ENCODE data around the gene WDR7.

The WDR7 gene

DNA sequence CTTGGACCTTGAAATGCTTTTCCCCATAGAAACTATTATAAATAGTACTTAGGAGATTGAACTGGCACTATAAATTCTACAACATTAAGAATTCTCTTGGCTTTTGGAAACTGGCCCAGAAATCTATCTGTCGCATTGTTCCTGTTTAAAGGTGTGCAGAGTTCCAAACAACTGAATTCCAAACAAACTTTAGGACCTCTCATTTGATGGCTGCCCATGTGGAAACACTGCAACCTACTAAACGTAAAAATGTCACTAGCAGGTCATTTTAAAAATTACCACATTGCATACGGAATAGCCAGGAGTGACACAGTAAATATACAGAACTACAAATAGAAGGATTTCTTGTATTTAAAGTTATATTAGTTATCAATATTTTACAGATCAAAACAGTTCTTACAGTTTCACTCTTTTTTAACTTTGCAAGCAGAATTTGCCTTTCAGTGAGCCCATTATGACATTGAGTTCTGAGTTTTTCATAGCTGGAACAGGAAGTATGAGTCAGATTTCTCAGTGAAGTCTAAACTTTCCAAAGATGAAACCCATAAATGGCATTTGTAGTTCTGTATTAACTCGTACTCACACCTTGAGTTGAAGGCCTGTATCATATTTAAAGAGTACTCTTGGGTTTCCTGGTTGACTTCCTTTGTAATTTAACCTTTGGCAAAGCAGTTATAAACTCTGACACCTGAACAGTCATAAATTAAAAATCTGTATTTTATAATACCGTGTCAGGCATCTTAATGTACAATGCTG, 353.4 kb downstream of the WDR7 start:
- peak; percentile 84 for DNase-seq

DNA sequence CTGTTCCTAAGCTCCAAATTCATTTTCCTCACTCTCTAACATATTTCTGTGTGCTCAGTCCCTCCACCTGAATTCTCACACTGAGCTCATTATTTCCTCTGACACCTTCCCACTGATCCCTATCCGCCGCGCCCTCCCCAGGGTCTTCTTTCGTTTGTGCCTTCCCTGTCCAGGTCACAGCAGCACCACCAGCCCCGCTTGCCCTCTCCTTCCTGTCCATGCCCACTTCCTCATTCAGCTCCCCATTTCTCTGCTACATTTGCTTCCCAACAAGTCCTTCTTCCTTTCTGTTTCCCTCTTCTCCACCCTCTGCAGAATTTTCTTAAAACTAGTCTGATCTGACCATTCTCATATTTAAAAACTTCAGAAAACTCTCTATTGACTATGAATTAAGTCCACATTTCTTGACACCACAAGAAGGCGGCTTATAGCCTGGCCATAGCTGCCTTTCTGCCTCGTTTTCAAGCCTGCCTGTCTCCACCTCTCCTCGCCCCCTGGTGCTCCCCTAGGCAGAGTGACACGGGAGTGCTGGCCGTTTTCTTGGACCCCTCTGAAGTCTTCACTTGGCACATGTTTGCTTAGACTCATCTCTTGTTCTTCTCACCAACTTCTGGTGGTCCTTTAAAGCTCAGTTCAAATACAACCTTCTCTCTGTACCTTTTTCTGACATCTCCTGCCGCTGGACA, 357.0 kb downstream of the WDR7 start:
- no peak for DNase-seq

DNA sequence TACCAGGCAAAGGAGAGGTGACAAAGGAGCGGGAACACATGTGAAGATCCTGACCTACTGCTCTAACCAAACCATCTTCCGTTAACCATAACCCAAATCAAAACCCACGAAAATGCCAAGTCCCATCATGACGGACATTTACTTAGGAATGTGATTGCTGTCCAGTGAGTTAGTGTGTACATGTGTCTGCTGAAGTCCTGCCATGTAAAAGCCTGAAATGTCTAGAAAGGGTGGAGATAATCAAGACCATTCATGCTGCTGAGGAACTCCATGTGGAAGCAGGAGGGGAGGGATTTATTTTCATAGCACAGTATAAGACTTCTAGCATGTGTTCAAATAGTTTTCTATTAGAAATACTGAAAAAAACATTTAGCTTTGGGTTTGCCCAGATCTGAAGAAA, 358.7 kb downstream of the WDR7 start:
- no peak for DNase-seq

DNA sequence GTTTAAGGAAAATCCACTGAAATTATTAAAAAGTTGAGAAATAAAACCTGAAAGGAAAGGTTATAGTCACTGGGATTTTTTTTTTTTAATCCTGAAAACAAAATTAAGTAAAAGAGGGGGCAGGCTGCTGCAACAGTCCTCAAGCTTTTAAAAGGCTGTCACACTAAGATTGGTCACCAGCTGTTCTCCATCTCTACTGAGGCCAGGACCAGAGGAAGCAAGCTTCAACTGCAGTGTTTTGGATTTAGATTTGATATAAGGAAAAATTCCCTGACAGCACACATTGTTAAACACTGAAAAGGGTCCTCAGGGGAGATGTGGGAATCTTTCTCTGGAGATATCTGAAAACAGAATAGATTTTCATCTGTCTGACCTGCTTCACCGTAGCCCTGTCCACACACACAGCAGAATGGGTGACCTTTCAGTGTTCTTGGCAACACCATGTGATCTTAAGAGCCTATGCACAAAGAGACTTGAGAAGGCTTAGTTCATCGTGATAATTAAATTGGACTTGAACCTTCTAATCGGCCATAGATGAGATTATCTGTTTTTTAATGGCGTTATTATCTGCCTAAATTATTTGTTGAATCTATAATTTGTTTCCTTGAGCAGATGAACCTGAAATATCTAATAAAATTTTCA, 363.7 kb downstream of the WDR7 start:
- no peak for DNase-seq

DNA sequence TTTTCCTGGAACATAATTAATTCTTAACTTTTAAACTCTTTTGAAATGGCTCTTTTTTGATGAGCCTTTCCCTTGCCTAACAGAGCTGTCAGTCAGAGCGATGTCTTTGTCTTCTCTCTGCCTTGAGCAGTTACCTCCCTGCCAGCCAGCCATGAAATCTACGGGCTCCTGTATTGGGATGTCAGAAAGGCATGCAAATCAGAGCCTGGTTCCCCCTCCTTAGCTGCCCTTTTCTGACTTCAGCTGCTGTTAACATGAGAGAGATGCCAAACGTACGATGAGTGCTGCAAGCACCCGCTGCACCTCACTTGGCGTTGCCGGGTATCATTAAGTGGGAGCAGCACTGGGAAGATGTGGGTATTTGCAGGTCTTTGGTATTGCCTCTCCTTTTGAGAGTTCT, 364.3 kb downstream of the WDR7 start:
- DNase-seq = no peak

DNA sequence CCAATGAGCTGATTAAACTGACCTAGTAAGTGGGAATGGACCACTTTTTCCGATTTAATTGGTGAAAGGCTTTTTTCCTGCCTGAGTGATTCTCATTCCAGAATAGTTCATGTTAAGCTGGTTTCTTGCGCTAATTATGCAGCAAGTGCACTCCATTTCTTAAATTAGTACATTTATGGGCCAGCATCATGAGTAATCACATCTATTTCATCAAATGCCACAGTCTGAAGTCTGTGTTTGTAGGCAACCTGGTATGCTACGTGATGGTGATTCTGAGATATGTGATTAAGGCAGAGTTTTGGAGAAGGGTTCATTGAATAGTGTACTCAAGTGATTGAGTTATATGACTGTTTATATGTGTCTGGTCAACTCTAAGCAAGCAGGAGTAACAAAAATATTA, 367.7 kb downstream of the WDR7 start:
- no peak for DNase-seq

DNA sequence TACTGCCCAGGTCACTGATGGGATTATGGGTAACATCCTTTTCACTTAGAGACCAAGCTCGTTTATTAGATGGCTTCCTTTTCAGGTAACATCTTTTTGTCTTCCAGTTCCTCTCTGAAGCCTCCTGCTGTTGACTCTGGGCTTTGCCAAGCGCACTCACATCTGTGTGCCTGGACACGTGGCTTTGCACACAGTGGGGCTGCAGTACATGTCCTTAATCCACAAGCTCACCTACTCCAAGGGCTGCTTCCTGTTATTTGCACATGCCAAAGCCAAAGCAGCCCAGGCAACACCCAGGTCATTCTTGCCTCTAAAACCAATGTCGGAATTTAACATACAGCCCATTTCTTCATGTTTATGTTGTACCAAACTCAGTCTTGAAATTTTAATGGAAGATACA, 371.6 kb downstream of the WDR7 start:
- no peak for DNase-seq

DNA sequence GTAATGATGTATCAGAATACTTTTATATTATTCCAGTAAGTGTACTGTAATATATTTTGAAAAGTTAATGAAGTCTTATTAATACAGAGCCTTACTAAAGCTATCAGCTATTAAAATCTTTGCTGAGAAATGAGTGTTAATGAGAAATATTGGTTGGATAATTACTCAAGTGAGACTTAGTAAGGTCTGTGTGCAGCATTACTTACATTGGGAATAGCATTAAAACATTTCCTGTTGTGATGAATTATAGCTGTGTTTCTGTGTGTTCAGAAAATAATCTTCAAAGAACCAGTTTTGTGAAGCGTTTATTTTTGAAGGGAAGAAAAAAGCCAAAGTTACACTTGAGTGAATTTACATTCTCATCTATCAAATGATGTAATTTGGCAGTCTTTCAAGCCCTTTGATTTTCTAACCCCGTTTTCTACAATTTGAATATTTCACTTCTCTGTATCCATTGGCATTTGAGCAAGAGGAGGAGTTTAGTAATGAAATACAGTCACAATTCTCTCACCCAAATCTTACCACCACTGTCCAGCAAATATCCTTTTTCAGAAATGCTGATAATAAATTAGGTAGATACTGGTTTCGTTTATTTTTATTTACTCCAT, 372.2 kb downstream of the WDR7 start:
- no peak for DNase-seq

DNA sequence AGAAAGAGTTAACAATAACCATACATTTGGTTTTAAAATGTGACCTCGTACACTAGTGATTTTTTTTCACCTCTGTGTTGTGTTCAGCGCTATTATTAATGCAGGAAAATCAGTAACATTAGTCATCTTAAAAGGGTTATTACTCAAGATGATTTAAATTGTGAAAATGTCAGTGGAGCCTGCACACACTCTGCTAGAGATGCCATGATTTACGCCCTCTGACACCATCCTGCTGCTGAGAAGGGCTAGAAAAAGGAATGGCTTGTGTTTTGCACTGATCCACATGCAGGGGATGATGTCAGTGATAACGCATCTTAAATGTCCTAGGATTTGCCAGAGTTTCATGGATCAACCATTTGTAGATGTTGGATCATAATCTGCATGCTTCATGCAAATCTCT, 374.4 kb downstream of the WDR7 start:
- DNase-seq = no peak

DNA sequence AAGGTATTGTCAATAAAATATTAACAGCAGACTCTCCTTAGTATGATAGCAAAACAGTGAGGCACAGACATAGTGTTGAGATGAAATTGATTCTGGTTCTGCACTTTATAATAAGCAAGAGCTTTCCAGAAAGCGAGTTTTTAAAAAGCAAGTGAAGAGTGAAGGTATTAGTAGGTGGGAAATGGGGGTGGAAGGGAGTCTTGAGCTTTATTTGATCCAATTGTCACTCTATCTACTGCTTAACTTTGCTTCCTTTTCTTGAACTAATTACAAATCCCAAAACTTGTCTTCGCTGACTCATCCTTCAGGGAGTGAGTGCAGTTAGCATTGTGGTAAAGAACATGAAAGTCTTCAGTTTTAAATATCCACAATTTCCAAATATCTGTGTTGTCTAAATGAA, 375.2 kb downstream of the WDR7 start:
- DNase-seq = no peak

DNA sequence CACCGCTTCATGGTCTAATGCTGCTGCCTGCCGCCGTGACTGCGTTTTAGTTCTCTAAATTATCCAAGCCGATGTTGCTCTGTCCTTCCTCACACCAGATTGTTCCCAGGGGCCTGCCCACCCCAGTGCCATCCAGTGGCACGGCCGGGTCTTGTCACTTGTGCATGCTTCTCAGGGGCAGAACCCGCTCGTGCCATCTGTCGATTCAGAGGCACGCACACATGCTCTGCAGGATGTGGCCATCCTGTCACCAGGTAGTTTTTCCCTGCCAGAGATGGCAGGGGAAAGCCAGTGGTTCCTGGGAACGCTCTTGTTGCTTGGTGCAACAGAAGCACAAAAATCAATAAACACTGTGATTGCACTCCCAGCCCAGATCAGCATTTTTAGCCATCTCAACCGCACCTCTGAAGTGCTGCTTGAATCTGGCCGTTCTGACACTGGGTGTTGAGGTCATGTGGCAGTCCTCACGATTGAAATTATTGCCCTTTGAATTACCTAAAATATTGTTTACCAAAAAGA, 376.1 kb downstream of the WDR7 start:
- DNase-seq = no peak

DNA sequence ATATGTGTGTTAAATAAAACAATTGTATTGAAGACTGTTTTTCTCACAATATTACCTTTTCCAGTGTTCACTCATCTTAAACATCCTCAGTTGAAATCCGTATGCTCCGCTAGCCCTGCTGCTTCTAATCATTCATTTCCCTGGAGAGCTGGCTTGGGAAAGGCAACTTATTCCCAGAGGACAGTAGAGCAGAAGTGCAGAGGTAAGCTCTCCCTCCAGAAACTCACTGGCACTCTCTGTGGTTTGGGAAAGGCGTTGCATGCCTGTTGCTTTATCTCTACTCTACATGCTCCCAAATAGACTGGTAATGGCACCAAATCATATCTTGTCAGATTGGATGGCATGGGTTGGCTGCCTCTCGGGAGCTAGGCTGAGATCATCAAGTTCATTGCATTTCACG, 378.6 kb downstream of the WDR7 start:
- no peak for DNase-seq

DNA sequence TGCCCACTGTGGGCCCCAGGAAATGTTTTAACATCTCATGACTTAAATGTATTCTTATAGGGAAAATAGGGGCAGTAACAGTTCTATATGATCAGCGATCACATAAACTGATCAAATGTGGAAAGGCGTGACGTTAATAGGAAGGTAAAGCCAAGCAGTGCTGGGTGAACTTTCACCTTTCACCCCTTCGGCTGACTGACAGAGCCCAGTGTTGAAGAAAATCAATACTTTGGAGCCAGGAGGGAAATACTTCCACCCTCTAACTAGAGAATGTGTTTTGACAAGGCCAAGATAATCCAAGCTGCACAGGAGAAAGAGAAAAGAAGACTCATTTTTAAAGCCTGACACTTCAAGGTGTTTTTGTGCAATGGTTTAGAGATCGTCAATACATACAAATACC, 379.3 kb downstream of the WDR7 start:
- no peak for DNase-seq

DNA sequence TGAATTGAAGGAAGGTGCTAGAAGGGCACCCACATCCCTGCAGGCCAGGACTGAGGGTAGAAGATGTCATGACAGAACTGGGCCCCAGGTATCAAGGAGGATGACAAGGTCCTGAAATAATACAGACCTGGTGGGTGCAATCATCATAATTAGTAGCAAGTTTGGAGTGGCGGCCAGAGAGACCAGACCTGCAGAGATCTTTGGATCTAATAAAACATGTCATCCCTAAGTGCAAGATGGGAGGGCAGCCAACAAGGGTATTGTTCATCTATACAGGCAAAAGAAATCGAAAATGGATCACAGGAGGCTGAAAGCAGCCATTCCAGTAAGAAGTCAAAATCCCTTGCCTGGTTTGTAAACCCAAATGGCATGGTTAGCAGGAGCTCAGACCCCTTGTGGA, 384.4 kb downstream of the WDR7 start:
- DNase-seq = no peak

DNA sequence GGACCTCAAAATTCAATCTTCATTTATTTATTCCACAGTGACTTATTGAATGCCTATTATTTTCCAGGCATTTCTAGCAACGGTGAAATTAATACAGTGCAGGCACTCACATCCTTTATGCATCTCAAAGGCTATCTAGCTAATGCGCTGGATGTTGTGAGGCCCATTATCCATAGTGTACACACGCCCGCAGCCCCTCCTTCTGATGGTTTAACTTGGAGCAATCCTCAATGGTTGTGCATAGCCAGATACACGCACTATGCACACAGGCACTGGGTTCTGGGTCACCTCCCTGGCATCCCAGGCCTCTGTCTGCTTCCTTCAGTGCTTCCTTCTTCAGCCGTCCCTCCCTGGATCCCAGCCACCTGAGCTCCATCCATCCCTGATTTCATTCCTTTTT, 387.2 kb downstream of the WDR7 start:
- no peak for DNase-seq

DNA sequence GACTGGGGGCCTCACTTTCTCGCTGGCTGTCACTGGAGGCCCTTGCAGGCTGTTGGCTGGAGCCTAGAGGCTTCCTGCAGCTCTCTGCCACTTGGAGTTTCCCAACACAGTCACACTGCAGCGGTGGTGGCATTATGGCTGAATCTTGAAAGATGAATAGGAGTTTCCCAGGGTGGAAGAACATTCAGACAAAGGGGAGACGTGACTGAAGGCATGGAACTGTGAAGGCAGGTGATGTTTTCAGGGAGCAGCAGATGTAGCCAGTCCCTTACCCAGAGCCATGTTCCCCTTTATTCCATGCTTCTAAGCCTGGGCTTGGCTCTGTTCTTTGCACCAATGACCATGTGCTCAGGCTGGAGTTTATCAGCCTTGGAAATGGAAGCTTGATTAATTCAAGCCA, 389.0 kb downstream of the WDR7 start:
- no peak for DNase-seq

DNA sequence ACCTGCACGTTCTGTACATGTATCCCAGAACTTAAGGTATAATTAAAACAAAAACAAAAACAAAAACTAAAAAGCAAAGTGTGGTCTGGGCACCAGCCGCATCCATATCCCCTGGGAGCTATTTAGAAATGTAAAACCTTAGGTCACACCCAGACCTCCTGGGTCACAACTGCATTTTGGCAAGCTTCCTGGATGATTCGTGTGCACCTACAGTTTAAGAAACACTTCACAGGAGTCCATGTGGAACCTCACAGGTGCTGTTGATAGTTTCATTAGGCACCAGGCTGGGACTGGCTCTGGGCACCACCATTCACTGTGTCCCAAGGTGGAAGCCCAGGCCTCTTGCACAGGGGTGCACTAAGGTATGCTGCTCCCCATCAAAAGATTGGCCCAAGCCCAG, 392.1 kb downstream of the WDR7 start:
- no peak for DNase-seq

DNA sequence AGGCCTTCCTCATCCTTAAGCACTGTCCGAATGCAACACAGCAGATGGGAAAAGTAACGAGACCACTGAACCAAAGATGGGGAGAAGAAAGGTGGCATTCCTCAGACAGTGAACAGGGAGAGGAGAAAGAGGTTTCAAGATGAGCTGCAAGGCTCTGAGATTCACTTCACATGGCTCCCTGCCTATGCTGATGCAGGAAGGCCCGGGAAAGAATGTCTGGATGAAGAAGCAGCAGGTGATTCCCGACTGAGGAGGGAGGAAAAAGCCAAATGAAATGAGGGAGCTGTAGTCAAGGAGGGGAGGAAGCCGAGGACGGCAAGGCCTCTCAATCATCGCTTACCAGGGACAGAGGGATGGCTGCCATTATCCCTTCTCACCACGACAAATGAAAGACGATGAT, 397.2 kb downstream of the WDR7 start:
- no peak for DNase-seq

DNA sequence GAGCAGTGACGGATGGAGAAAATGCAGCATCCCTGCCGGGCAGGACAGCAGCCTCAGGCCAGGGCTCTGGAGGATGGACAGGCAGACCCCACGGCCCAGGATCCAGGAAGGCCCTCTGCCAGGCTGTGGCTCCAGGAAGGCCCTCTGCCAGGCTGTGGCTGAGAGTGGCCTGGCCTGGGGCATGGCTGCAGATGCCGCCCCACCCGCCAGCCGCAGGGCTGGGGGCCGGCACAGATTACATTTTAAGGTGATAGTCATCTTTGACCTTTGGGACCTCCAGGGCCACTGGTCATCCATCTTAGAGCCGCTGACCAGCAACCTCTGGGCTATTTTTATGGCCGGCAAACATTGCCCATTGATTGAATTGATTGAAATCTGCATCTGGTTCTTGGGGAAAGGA, 397.7 kb downstream of the WDR7 start:
- no peak for DNase-seq

DNA sequence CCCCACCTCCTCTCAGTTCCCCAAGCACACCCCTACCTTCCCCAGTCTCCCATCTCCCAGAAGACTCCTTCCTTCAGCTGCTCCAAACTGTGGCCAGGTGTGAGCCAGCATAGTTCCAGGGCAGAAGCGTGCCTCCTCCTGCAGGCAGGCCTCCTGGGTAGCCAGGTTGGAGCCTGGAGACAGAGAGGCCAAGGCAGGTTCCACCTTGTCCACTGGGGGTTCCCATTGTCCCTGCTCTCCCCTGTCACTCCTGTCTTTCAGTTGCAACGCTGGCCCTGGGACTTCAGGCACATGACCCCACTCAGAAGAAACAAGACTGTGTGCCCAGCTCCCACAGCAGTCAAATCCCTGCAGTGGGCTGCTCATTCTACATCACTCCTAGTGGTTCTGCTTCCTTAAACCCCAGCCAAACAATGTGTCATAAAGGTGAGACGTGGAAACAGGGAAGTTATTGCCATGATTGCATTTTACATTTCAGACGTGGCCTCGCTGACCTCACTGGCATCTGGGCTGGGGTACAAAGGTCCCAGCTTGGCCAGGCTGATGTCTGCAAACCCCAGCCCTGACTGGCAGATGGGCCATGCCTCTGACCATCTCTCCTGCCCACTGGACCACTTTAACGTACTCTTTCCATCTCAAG, 399.3 kb downstream of the WDR7 start:
- no peak for DNase-seq

DNA sequence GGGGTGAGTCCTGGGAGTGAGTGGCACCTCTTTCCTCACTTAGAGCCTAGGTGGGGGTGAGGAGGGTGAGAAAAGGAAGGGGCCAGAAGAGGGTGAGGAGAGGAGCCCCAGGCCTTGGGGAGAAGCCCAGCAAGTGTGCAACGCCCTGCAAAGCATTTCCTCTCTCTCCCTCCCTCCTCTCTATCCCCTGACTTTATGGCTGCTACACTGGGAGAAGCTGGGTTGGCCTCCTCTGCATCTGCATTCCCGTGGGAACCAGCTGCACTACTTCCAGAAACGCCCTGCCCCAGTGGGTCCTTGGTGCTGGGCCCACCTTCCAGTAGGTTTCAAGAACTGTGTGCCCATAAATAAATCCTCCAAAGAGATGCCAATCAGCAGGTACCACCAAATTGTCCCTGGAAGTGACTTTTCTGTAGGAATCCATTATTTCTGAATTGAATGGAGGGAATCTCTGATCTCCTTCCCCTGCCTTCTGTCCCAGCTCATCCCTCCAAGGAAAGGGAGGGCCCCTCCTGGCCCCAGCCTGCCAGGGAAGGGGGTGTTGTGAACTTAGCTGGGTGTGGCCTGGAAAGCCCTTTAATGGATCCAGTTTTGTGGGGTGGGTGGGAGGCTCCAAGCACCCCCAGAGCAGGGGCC, 400.0 kb downstream of the WDR7 start:
- no peak for DNase-seq

DNA sequence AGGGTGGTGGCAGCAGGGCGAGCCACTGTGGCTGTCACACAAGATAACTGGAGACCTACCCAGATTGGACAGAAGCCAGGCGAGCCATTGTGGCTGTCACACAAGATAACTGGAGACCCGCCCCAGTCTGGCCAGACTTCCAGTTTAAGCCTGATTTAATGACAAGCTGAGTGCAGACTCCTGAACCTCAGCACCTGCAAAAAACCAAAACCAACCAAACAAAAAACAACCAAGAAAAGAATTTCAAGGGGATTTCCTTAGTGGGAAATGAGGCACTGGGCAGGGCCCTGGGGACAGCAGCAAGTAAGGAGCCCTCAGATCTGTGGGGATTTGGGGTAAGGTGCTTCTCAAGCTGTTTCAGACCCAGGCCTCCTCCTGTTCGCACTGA, 400.5 kb downstream of the WDR7 start:
- DNase-seq = no peak

DNA sequence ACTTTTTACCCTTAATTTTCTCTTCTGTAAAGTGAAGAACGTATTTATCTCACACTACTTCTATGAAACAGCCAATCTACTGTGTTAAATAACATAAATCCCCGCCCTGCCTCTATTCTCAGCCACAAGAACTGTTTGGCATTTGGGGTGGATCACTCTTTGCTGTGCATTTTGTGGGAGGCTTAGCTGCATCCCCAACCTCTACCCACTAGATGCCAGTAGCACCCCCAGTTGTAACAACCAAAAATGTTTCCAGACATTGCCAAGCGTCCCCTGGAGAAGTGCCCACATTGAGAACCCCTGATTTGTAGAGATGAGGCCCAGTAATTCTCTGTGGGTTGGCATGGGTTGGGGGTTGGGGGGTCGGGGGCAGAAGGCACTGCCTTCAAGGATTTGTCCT, 401.0 kb downstream of the WDR7 start:
- DNase-seq = no peak
